Stimulated activated CD4-positive, alpha-beta T cell treated with anti-CD3 and anti-CD28 coated beads, Interleukin-1b, Interleukin-23, amount 100 ng/mL, for 24 hours (primary cell): ENCODE results near the gene CCDC33.

Experiments
- DNase-seq, 4 experiments: peaks; one replicate each; pipeline ENCODE4 v3.0.0-alpha.2; 2020; ENCODE audit warnings: low read depth in 4 of 4, low spot score in 1 of 4

CCDC33 gene

GRCh38 chr15:74228723-74229081 lies 7.4 kb upstream of the CCDC33 start:
- DNase-seq, result no peak

GRCh38 chr15:74229686-74230085 lies 6.4 kb upstream of the CCDC33 start:
- DNase-seq, result no peak

GRCh38 chr15:74231475-74231874 lies 4.7 kb upstream of the CCDC33 start:
- DNase-seq, result no peak

GRCh38 chr15:74233373-74233772 lies 2.8 kb upstream of the CCDC33 start:
- no peak for DNase-seq

- DNase-seq, result no peak
These were observed 2.1 kb upstream of the CCDC33 start for GRCh38 chr15:74233851-74234597.

GRCh38 chr15:74234598-74234875 lies 1.6 kb upstream of the CCDC33 start:
- no peak for DNase-seq

GRCh38 chr15:74239051-74239705 lies 3.1 kb downstream of the CCDC33 start:
- no peak for DNase-seq

- no peak for DNase-seq
These were observed 4.0 kb downstream of the CCDC33 start for GRCh38 chr15:74240002-74240568.

GRCh38 chr15:74240897-74241614 lies 4.9 kb downstream of the CCDC33 start:
- no peak for DNase-seq

GRCh38 chr15:74242441-74243185 lies 6.5 kb downstream of the CCDC33 start:
- no peak for DNase-seq

GRCh38 chr15:74243431-74243830 lies 7.3 kb downstream of the CCDC33 start:
- DNase-seq, result no peak

- DNase-seq, result no peak
These were observed 8.8 kb downstream of the CCDC33 start for GRCh38 chr15:74244822-74245341.

- DNase-seq, result peak in 1 of 4 experiments; percentile 2
These were observed 9.3 kb downstream of the CCDC33 start for GRCh38 chr15:74245342-74245931.

GRCh38 chr15:74250266-74250665 lies 14.1 kb downstream of the CCDC33 start:
- no peak for DNase-seq

GRCh38 chr15:74251131-74251811 lies 15.1 kb downstream of the CCDC33 start:
- no peak for DNase-seq

GRCh38 chr15:74252291-74252690 lies 16.2 kb downstream of the CCDC33 start:
- no peak for DNase-seq

- no peak for DNase-seq
These were observed 16.6 kb downstream of the CCDC33 start for GRCh38 chr15:74252721-74253120.

GRCh38 chr15:74253211-74253921 lies 17.2 kb downstream of the CCDC33 start:
- no peak for DNase-seq

- no peak for DNase-seq
These were observed 21.0 kb downstream of the CCDC33 start for GRCh38 chr15:74257105-74257504.

GRCh38 chr15:74257623-74258022 lies 21.5 kb downstream of the CCDC33 start:
- no peak for DNase-seq
